Measurements from ENCODE around the gene KRCC1.

DNA sequence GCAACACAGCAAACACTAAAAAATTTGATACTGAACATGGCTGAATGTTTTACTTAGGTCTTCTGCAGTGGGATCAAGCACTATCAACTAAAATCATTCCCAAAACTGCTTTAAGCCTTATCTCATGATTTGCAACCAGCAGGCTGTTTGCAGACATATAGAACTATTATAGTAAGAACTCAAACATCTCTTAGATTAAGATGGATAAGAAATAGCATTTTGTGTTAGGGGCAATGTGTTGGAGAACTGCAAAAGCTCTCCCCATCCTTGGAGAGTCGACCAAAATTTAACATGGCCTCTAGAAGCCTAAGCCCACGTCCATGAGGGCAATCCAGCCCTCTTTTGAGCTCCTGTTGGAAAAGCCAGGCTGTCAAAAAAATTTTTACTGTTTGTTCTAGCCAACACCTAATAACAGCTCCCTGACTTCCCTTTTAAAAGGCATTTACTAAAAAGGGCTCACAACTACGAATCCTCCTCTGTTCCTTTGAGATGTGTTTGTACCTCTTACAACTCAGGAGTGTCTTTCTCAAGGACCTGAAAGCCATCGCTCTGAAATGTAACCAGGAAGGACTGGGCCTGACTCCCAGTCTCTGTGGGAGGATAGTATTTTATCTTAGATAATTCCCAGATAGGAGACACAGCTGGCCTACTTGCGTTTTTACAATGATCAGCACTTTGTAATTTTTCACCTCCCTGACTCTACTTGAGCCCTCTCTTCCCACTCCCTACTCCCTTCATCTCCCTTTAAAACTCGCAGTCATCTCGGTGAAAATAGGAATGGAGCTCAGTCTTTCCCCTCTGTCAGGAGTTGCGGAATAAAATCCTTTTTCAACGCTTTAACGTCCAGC, 1.4 kb downstream of the KRCC1 start:
- TF ChIP-seq TOX (CRISPR knock-in tag; IDR thresholded peaks at IDR 0.05; ENCODE audit: borderline replicate concordance) (no peak), GLIS3 (CRISPR knock-in tag; IDR thresholded peaks at IDR 0.05) (no peak), PATZ1 (CRISPR knock-in tag; IDR thresholded peaks at IDR 0.05; ENCODE audit: borderline replicate concordance) (no peak), RARB (CRISPR knock-in tag; IDR thresholded peaks at IDR 0.05) (no peak)

Measured in SK-N-SH treated with all-trans-retinoic acid at 6 μM for 48 hours (cell line).